ENCODE results near the gene SCAMP2. TPM values are rescaled to one million over a fixed set of nuclear protein-coding genes. Genes with fewer than 3 reads are reported as not detected.
A peak's percentile ranks its signal among the peaks of the same experiment; 100 is the strongest.

The SCAMP2 gene
- total RNA-seq, 1 experiment from 2014 or later = 55.8 TPM

DNA sequence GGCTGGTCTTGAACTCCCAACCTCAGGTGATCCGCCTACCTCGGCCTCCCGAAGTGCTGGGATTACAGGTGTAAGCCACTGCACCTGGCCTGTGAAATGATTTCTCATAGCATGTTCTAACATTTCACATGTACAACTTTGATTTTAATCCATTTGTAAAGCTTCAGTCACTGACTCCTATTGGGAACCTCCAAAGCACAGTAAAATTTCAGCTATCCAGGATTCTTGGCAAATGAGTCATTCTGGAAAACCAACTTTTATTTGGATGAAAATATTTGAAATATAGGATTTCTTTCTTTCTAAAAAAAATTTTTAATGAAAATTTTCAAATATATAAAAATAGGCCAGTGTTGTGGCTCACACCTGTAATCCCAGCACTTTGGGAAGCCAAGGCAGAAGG lies 63.2 kb downstream of the SCAMP2 start:
- H3K4me2 ChIP-seq (ENCODE audit: low read length) = no peak overlapping the region
- H3K79me2 ChIP-seq (ENCODE audit: insufficient read depth, low read length) = no peaks in the 10 kb centered on the region
- no peaks in the 10 kb centered on the region for H4K20me1 ChIP-seq (ENCODE audit: insufficient read depth)
- no peak overlapping the region for H3K27ac ChIP-seq (ENCODE audit: low read depth, low read length)
- POLR2A ChIA-PET = no interaction called here
- no peaks in the 10 kb centered on the region for H3K36me3 ChIP-seq (ENCODE audit: control insufficient read depth in 1 of 2, insufficient read depth in 2 of 2, low read length in 2 of 2)
- no peaks in the 10 kb centered on the region for H3K9me2 ChIP-seq (ENCODE audit: insufficient read depth)
- H3K4me3 ChIP-seq (replicated peaks in 1 of 2; ENCODE audit: low read depth in 1 of 2, low read length in 2 of 2) = no peak overlapping the region
- intact Hi-C loops (cut with micrococcal nuclease) = no loop called here
- no peak for DNase-seq (ENCODE audit: low read depth, low spot score)
- peaks cover 9 to 30% of the 10 kb centered on the region in 2 experiments; a peak in 3 of 4 replicates for H3K4me1 ChIP-seq (ENCODE audit: control insufficient read depth in 1 of 2, insufficient read depth in 2 of 2, low read length in 2 of 2)
- no peak for ATAC-seq
- BruUV-seq (replicated peaks) = no TSS peak
- H2AFZ ChIP-seq (ENCODE audit: low read depth, low read length, poor library complexity, severe bottlenecking) = no peak overlapping the region
- CTCF ChIA-PET = interaction anchor here (1.5 kb wide), 1 partner anchor 42 kb away, joined by 5 read pairs; no protein-coding TSS in a partner anchor
- RAD21 ChIA-PET (ENCODE audit: low non-redundant PET in 1 of 2, low total read pairs in 2 of 2, uncharacterized antibody in 2 of 2, unreplicated experiment in 2 of 2) = no interaction called here
- no peak overlapping the region for H3K9ac ChIP-seq (ENCODE audit: low read length)
- H3K9me3 ChIP-seq (ENCODE audit: control insufficient read depth in 1 of 2, insufficient read depth in 1 of 2, low read depth in 1 of 2, low read length in 2 of 2) = no peaks in the 10 kb centered on the region
- no peaks in the 10 kb centered on the region for H3K27me3 ChIP-seq (ENCODE audit: insufficient read depth, low read length)
- TF ChIP-seq EZH2phosphoT487 (IDR thresholded peaks at IDR 0.05; ENCODE audit: borderline replicate concordance) = no peak

DNA sequence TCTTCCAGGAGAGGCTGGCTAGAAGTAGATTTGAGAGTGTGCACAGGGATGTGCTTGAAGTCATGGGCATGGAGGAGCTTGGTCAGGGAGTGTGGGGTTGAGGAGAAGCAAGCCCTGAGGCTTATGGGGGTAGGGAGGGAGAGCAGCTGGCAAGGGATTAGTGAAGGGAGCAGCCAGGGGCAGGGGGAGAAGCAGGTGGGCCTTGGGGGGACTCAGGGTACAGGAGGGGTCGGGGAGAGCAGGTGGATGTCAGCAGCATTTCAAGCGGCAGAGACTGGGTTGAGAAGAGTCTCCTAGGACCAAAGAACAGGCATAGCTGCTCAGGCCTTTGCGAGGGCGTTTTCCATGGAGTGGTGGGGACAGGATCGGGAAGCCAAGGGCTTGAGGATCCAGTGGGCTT lies 63.9 kb downstream of the SCAMP2 start:
- RAD21 ChIA-PET (ENCODE audit: low non-redundant PET in 1 of 2, low total read pairs in 2 of 2, uncharacterized antibody in 2 of 2, unreplicated experiment in 2 of 2) = no interaction called here
- CTCF ChIA-PET = no interaction called here

More for the DNA sequence above, 63.9 kb downstream of the SCAMP2 start:
- no peak overlapping the region for H3K9ac ChIP-seq (ENCODE audit: low read length)
- H2AFZ ChIP-seq (ENCODE audit: low read depth, low read length, poor library complexity, severe bottlenecking) = no peak overlapping the region
- peaks cover 7 to 27% of the 10 kb centered on the region in 2 experiments; a peak in 3 of 4 replicates for H3K4me1 ChIP-seq (ENCODE audit: control insufficient read depth in 1 of 2, insufficient read depth in 2 of 2, low read length in 2 of 2)
- no peaks in the 10 kb centered on the region for H3K27me3 ChIP-seq (ENCODE audit: insufficient read depth, low read length)
- no peak overlapping the region for H3K27ac ChIP-seq (ENCODE audit: low read depth, low read length)
- peaks cover 0 to under 1% of the 10 kb centered on the region in 2 experiments; a peak in 1 of 4 replicates for H3K36me3 ChIP-seq (ENCODE audit: control insufficient read depth in 1 of 2, insufficient read depth in 2 of 2, low read length in 2 of 2)
- no peak overlapping the region for H3K4me3 ChIP-seq (replicated peaks in 1 of 2; ENCODE audit: low read depth in 1 of 2, low read length in 2 of 2)
- POLR2A ChIA-PET = no interaction called here
- no peaks in the 10 kb centered on the region for H4K20me1 ChIP-seq (ENCODE audit: insufficient read depth)
- intact Hi-C loops (cut with micrococcal nuclease) = no loop called here
- H3K9me2 ChIP-seq (ENCODE audit: insufficient read depth) = no peaks in the 10 kb centered on the region
- DNase-seq (ENCODE audit: low read depth, low spot score) (no peak), ATAC-seq (no peak)
- H3K9me3 ChIP-seq (ENCODE audit: control insufficient read depth in 1 of 2, insufficient read depth in 1 of 2, low read depth in 1 of 2, low read length in 2 of 2) = no peaks in the 10 kb centered on the region
- H3K79me2 ChIP-seq (ENCODE audit: insufficient read depth, low read length) = no peaks in the 10 kb centered on the region
- no peak for TF ChIP-seq ZNF274 (IDR thresholded peaks at IDR 0.05; ENCODE audit: low read depth, low read length)
- TF ChIP-seq POLR2AphosphoS5 (IDR thresholded peaks at IDR 0.05; ENCODE audit: low read depth, low read length) = no peak
- TF ChIP-seq, protein P1, sequence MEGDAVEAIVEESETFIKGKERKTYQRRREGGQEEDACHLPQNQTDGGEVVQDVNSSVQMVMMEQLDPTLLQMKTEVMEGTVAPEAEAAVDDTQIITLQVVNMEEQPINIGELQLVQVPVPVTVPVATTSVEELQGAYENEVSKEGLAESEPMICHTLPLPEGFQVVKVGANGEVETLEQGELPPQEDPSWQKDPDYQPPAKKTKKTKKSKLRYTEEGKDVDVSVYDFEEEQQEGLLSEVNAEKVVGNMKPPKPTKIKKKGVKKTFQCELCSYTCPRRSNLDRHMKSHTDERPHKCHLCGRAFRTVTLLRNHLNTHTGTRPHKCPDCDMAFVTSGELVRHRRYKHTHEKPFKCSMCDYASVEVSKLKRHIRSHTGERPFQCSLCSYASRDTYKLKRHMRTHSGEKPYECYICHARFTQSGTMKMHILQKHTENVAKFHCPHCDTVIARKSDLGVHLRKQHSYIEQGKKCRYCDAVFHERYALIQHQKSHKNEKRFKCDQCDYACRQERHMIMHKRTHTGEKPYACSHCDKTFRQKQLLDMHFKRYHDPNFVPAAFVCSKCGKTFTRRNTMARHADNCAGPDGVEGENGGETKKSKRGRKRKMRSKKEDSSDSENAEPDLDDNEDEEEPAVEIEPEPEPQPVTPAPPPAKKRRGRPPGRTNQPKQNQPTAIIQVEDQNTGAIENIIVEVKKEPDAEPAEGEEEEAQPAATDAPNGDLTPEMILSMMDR (IDR thresholded peaks at IDR 0.05 in 2 of 3, conservative IDR thresholded peaks at IDR 0.05 in 1 of 3; ENCODE audit: borderline replicate concordance in 1 of 3, insufficient read depth in 1 of 3, low read depth in 2 of 3, low read length in 2 of 3) = peak in 1 of 3 experiments; percentile 7; a peak in 1 of 6 replicates
- no peak overlapping the region for H3K4me2 ChIP-seq (ENCODE audit: low read length)
- no TSS peak for BruUV-seq (replicated peaks)

Data from HCT116 (cell line).